ENCODE measurements around the gene OR11L1. TPM values are rescaled to one million over a fixed set of nuclear protein-coding genes. Genes with fewer than 3 reads are reported as not detected.

Gene OR11L1
- total and polyA plus RNA-seq, 2 experiments from 2014 or later = not detected

DNA sequence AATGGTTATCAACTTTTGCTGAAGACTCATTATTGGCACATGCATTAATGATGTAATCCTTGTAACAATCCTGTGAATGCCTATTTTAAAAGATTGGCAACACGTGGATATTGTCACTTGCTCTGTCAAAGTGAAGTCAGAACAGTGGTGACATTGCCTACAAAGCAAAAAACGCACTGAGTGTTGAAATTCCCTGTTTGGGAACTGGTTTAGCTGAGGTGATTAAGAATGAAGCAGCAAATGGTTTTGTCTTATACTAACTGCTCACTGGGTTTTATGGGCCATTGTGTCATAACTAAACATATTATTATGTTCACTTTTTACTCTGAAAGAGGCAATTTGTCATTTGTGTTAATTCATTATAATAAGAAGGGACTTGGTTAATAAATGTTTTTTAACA is 29.1 kb downstream of the OR11L1 start:
- TF ChIP-seq, protein P1, sequence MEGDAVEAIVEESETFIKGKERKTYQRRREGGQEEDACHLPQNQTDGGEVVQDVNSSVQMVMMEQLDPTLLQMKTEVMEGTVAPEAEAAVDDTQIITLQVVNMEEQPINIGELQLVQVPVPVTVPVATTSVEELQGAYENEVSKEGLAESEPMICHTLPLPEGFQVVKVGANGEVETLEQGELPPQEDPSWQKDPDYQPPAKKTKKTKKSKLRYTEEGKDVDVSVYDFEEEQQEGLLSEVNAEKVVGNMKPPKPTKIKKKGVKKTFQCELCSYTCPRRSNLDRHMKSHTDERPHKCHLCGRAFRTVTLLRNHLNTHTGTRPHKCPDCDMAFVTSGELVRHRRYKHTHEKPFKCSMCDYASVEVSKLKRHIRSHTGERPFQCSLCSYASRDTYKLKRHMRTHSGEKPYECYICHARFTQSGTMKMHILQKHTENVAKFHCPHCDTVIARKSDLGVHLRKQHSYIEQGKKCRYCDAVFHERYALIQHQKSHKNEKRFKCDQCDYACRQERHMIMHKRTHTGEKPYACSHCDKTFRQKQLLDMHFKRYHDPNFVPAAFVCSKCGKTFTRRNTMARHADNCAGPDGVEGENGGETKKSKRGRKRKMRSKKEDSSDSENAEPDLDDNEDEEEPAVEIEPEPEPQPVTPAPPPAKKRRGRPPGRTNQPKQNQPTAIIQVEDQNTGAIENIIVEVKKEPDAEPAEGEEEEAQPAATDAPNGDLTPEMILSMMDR (IDR thresholded peaks at IDR 0.05; ENCODE audit: low read depth, low read length) = no peak
- H3K4me1 ChIP-seq (ENCODE audit: low read depth) = no peaks in the 10 kb centered on the region
- no peak overlapping the region for H3K4me3 ChIP-seq
- DNase-seq (ENCODE audit: low read depth in 1 of 2, low spot score in 1 of 2) = no peak
- no peaks in the 10 kb centered on the region for H3K9me3 ChIP-seq (ENCODE audit: low read depth)
- H3K36me3 ChIP-seq = no peaks in the 10 kb centered on the region
- no peaks in the 10 kb centered on the region for H3K27me3 ChIP-seq
- H3K27ac ChIP-seq = no peak overlapping the region

DNA sequence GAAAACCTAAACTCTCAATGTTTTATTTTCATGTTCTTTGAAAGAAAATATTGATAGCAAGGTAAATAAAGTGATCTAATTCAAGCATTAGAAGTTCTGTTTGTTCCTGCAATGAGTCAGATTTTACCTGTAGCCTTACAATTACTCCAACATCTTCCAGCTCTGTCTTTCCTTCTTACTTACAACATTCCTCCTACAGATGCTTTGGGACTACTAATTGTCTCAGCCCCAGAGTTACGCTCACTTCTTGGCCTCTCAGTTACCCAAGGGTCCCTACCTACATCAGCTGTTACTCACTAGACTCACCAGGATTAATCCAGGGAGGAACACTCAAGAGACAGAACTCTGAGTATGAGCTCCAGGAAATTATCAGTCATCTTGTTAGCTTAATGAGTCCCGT is 44.2 kb downstream of the OR11L1 start:
- no peaks in the 10 kb centered on the region for H3K27me3 ChIP-seq
- TF ChIP-seq, protein P1 (IDR thresholded peaks at IDR 0.05; ENCODE audit: low read depth, low read length) = no peak

More for the DNA sequence above, 44.2 kb downstream of the OR11L1 start:
- no peak overlapping the region for H3K27ac ChIP-seq
- DNase-seq (ENCODE audit: low read depth in 1 of 2, low spot score in 1 of 2) = no peak
- no peaks in the 10 kb centered on the region for H3K4me1 ChIP-seq (ENCODE audit: low read depth)
- H3K9me3 ChIP-seq (ENCODE audit: low read depth) = no peaks in the 10 kb centered on the region
- no peaks in the 10 kb centered on the region for H3K36me3 ChIP-seq
- H3K4me3 ChIP-seq = no peak overlapping the region

Other genes with a start within 250 kb of the OR11L1 start
- gene OR2G3, start 236.3 kb downstream of the OR11L1 start, total RNA-seq = not detected in 2 replicates
- gene OR2G3, start 236.3 kb downstream of the OR11L1 start, polyA plus RNA-seq = not detected in 2 replicates
- not detected in 2 replicates for gene OR13G1, start 162.2 kb downstream of the OR11L1 start, total RNA-seq
- not detected in 2 replicates for gene OR13G1, start 162.2 kb downstream of the OR11L1 start, polyA plus RNA-seq
- gene OR6F1, start 125.2 kb downstream of the OR11L1 start, total RNA-seq = not detected in 2 replicates
- gene OR6F1, start 125.2 kb downstream of the OR11L1 start, polyA plus RNA-seq = not detected in 2 replicates
- gene OR14K1, start 103.3 kb downstream of the OR11L1 start, total RNA-seq = not detected in 2 replicates
- gene OR14K1, start 103.3 kb downstream of the OR11L1 start, polyA plus RNA-seq = not detected in 2 replicates
- gene OR14A2, start 93.8 kb downstream of the OR11L1 start, total RNA-seq = not detected in 2 replicates
- not detected in 2 replicates for gene OR14A2, start 93.8 kb downstream of the OR11L1 start, polyA plus RNA-seq
- gene OR1C1, start 81.3 kb downstream of the OR11L1 start, total RNA-seq = not detected in 2 replicates
- gene OR1C1, start 81.3 kb downstream of the OR11L1 start, polyA plus RNA-seq = not detected in 2 replicates
- gene OR14A16, start 17.8 kb downstream of the OR11L1 start, total RNA-seq = not detected in 2 replicates
- gene OR14A16, start 17.8 kb downstream of the OR11L1 start, polyA plus RNA-seq = not detected in 2 replicates
- gene TRIM58, start 15.3 kb upstream of the OR11L1 start, total RNA-seq = 2.4 and 2.7 TPM in 2 replicates
- 2.2 and 2.6 TPM in 2 replicates for gene TRIM58, start 15.3 kb upstream of the OR11L1 start, polyA plus RNA-seq
- 0.70 and 0.86 TPM in 2 replicates for gene OR2W3, start 53.7 kb upstream of the OR11L1 start, total RNA-seq
- 1.9 TPM in 2 replicates for gene OR2W3, start 53.7 kb upstream of the OR11L1 start, polyA plus RNA-seq
- not detected in 2 replicates for gene OR2T8, start 78.4 kb upstream of the OR11L1 start, total RNA-seq
- 0.22 TPM in 1 of 2 replicates, not detected in the other for gene OR2T8, start 78.4 kb upstream of the OR11L1 start, polyA plus RNA-seq
- 0.21 TPM in 1 of 2 replicates, not detected in the other for gene OR2AJ1, start 83.0 kb upstream of the OR11L1 start, total RNA-seq
- not detected in 2 replicates for gene OR2AJ1, start 83.0 kb upstream of the OR11L1 start, polyA plus RNA-seq
- gene OR2L8, start 107.0 kb upstream of the OR11L1 start, total RNA-seq = not detected in 2 replicates
- gene OR2L8, start 107.0 kb upstream of the OR11L1 start, polyA plus RNA-seq = not detected in 2 replicates
- gene OR2AK2, start 123.3 kb upstream of the OR11L1 start, total RNA-seq = not detected in 2 replicates
- not detected in 2 replicates for gene OR2AK2, start 123.3 kb upstream of the OR11L1 start, polyA plus RNA-seq
- 0.18 TPM in 1 of 2 replicates, not detected in the other for gene OR2L5, start 171.8 kb upstream of the OR11L1 start, total RNA-seq
- not detected in 2 replicates for gene OR2L5, start 171.8 kb upstream of the OR11L1 start, polyA plus RNA-seq
- not detected in 2 replicates for gene OR2L2, start 188.2 kb upstream of the OR11L1 start, total RNA-seq
- gene OR2L2, start 188.2 kb upstream of the OR11L1 start, polyA plus RNA-seq = 0.57 TPM in 1 of 2 replicates, not detected in the other
- 0.07 TPM in 1 of 2 replicates, not detected in the other for gene OR2L3, start 204.9 kb upstream of the OR11L1 start, total RNA-seq
- not detected in 2 replicates for gene OR2L3, start 204.9 kb upstream of the OR11L1 start, polyA plus RNA-seq